ENCODE data around the gene UNC93B1. TPM values are rescaled to one million over a fixed set of nuclear protein-coding genes. Genes with fewer than 3 reads are reported as not detected.

Gene UNC93B1
- total and polyA plus RNA-seq, 2 of the 13 experiments (the other 11 are each of a cell fraction or from before 2014, with no cell fraction given): 8.8 to 18.9 TPM

GRCh38 chr11:68038718-68039525 is 35.0 kb upstream of the UNC93B1 start, which contains the start of gene TCIRG1 (continued):
- TF ChIP-seq ZNF691 (CRISPR knock-in tag; IDR thresholded peaks at IDR 0.05; ENCODE audit: borderline replicate concordance, low read depth): no peak; the same call in 1 of the 2 replicates
- TF ChIP-seq ZNF564 (CRISPR knock-in tag; IDR thresholded peaks at IDR 0.05): no peak
- TF ChIP-seq ATAD3A (CRISPR knock-in tag; IDR thresholded peaks at IDR 0.05): no peak
- no peak for TF ChIP-seq IRF1 (CRISPR knock-in tag; IDR thresholded peaks at IDR 0.05; ENCODE audit: low read depth)
- TF ChIP-seq SIX1 (CRISPR knock-in tag; IDR thresholded peaks at IDR 0.05; ENCODE audit: borderline replicate concordance): no peak
- peak; percentile 35 for TF ChIP-seq PTBP1 (IDR thresholded peaks at IDR 0.05; ENCODE audit: low read depth, low read length, poor library complexity, severe bottlenecking)
- TF ChIP-seq THYN1 (CRISPR knock-in tag; IDR thresholded peaks at IDR 0.05; ENCODE audit: borderline replicate concordance, low read depth): 0 out of 2 replicates have a peak, but pooled peaks have one; percentile 56
- no peak for TF ChIP-seq ZSCAN25 (CRISPR knock-in tag; IDR thresholded peaks at IDR 0.05)
- TF ChIP-seq ZNF567 (CRISPR knock-in tag; IDR thresholded peaks at IDR 0.05; ENCODE audit: borderline replicate concordance): no peak; the same call in 1 of the 2 replicates
- no peak for TF ChIP-seq ZNF124 (CRISPR knock-in tag; IDR thresholded peaks at IDR 0.05)
- TF ChIP-seq RXRB (CRISPR knock-in tag; IDR thresholded peaks at IDR 0.05; ENCODE audit: borderline replicate concordance): peak; percentile 56; the same call in 1 of the 2 replicates
- TF ChIP-seq HNRNPUL1 (IDR thresholded peaks at IDR 0.05; ENCODE audit: low read depth, low read length): no peak
- peak; percentile 83; the same call in 1 of the 2 replicates for TF ChIP-seq CHD4 (IDR thresholded peaks at IDR 0.05; ENCODE audit: borderline replicate concordance, low read length)
- no peak for TF ChIP-seq KDM2A (CRISPR knock-in tag; IDR thresholded peaks at IDR 0.05; ENCODE audit: borderline replicate concordance, low read depth)
- TF ChIP-seq ZNF788 (CRISPR knock-in tag; IDR thresholded peaks at IDR 0.05; ENCODE audit: borderline replicate concordance): no peak
- no peak for TF ChIP-seq ZBTB8A (CRISPR knock-in tag; IDR thresholded peaks at IDR 0.05; ENCODE audit: borderline replicate concordance, low read depth)
- no peak for TF ChIP-seq CSRNP2 (CRISPR knock-in tag; conservative IDR thresholded peaks at IDR 0.05; ENCODE audit: low read depth)
- TF ChIP-seq ZNF580 (CRISPR knock-in tag; IDR thresholded peaks at IDR 0.05; ENCODE audit: borderline replicate concordance, low read depth): 0 out of 2 replicates have a peak, but pooled peaks have one; percentile 41
- TF ChIP-seq ZNF737 (CRISPR knock-in tag; IDR thresholded peaks at IDR 0.05; ENCODE audit: borderline replicate concordance): no peak
- TF ChIP-seq SMYD3 (CRISPR knock-in tag; IDR thresholded peaks at IDR 0.05): no peak; the same call in 1 of the 2 replicates
- no peak for TF ChIP-seq CREBL2 (CRISPR knock-in tag; IDR thresholded peaks at IDR 0.05; ENCODE audit: borderline replicate concordance)
- 0 out of 2 replicates have a peak, but pooled peaks have one; percentile 18 for TF ChIP-seq KMT2B (CRISPR knock-in tag; IDR thresholded peaks at IDR 0.05)
- TF ChIP-seq ZBTB21 (CRISPR knock-in tag; IDR thresholded peaks at IDR 0.05): no peak
- TF ChIP-seq JUND (CRISPR knock-in tag; IDR thresholded peaks at IDR 0.05): no peak
- no peak for TF ChIP-seq NBN (conservative IDR thresholded peaks at IDR 0.05)
- no peak for TF ChIP-seq ZNF17 (CRISPR knock-in tag; IDR thresholded peaks at IDR 0.05)
- no peak for TF ChIP-seq ZNF136 (CRISPR knock-in tag; IDR thresholded peaks at IDR 0.05; ENCODE audit: low read depth)
